ENCODE measurements around the gene PXT1. TPM values are rescaled to one million over a fixed set of nuclear protein-coding genes. Genes with fewer than 3 reads are reported as not detected.

Gene PXT1
- total and polyA plus RNA-seq, 2 donors (not counting 1 experiment from before 2014, with no cell fraction given): under 0.01 to 0.03 TPM

DNA sequence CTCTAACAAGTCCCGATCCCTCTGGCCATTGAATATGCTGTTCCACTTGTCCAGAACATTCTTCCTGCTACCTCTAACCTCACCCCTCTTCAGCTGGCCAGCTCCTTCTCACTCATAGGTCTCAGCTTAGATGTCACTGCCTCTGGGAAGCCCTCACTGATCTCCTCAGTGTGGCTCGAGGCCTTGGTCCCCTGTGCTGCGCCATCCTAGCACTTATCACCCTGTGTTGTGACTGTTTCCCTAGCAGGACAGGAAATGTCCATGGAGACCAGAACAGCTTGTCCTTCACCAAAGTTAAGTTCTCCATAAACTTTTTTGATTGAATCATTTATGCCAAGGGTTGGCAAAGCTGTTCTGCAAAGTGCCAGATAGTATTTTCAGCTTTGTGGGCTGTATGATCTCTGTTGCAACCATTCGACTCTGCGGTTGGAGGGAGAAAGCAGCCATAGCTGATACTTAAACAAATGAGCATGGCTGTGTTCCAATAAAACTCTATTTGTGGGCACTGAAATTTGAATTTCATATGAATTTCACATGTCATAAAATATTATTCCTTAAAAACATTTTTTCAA is 99.5 kb downstream of the PXT1 start:
- H2AFZ ChIP-seq (ENCODE audit: low read length): no peak overlapping the region
- H3K27ac ChIP-seq (ENCODE audit: insufficient read depth, low read length): no peak overlapping the region
- H3K4me3 ChIP-seq (replicated peaks in 1 of 4; ENCODE audit: control extremely low read depth in 1 of 4, insufficient read depth in 1 of 4, low read depth in 3 of 4, low read length in 4 of 4): no peak overlapping the region
- no peaks in the 10 kb centered on the region for H3K9me3 ChIP-seq (ENCODE audit: control insufficient read depth, insufficient read depth, low read depth, low read length)
- peaks cover 19% of the 10 kb centered on the region for H3K27me3 ChIP-seq (ENCODE audit: control insufficient read depth, insufficient read depth, low read length)
- TF ChIP-seq, protein P1, sequence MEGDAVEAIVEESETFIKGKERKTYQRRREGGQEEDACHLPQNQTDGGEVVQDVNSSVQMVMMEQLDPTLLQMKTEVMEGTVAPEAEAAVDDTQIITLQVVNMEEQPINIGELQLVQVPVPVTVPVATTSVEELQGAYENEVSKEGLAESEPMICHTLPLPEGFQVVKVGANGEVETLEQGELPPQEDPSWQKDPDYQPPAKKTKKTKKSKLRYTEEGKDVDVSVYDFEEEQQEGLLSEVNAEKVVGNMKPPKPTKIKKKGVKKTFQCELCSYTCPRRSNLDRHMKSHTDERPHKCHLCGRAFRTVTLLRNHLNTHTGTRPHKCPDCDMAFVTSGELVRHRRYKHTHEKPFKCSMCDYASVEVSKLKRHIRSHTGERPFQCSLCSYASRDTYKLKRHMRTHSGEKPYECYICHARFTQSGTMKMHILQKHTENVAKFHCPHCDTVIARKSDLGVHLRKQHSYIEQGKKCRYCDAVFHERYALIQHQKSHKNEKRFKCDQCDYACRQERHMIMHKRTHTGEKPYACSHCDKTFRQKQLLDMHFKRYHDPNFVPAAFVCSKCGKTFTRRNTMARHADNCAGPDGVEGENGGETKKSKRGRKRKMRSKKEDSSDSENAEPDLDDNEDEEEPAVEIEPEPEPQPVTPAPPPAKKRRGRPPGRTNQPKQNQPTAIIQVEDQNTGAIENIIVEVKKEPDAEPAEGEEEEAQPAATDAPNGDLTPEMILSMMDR (conservative IDR thresholded peaks at IDR 0.05 in 1 of 2, IDR thresholded peaks at IDR 0.05 in 1 of 2; ENCODE audit: low read depth in 1 of 2, low read length in 2 of 2): no peak
- TF ChIP-seq EZH2 (IDR thresholded peaks at IDR 0.05; ENCODE audit: low read length, missing control alignments): no peak
- no peak for DNase-seq (ENCODE audit: low read depth in 2 of 2)
- no peaks in the 10 kb centered on the region for H3K36me3 ChIP-seq (ENCODE audit: control insufficient read depth, insufficient read depth, low read length)
- H4K20me1 ChIP-seq (ENCODE audit: control insufficient read depth, extremely low read depth, insufficient read depth, low read length): no peaks in the 10 kb centered on the region
- H3K4me2 ChIP-seq (ENCODE audit: extremely low read depth, insufficient read depth, low read length): no peak overlapping the region
- H3K4me1 ChIP-seq (ENCODE audit: control insufficient read depth, extremely low read depth, insufficient read depth, low read length): peaks cover 3% of the 10 kb centered on the region
- no peak overlapping the region for H3K9ac ChIP-seq (ENCODE audit: insufficient read depth, low read length)
- no peaks in the 10 kb centered on the region for H3K79me2 ChIP-seq (ENCODE audit: control insufficient read depth, insufficient read depth, low read length)

GRCh38 chr6:36340618-36341454 is 101.8 kb downstream of the PXT1 start:
- H3K4me2 ChIP-seq (ENCODE audit: extremely low read depth, insufficient read depth, low read length): peak overlapping the region; percentile 40
- H3K27ac ChIP-seq (ENCODE audit: insufficient read depth, low read length): no peak overlapping the region
- H3K4me1 ChIP-seq (ENCODE audit: control insufficient read depth, extremely low read depth, insufficient read depth, low read length): peaks cover 3% of the 10 kb centered on the region
- no peak overlapping the region for H3K4me3 ChIP-seq (replicated peaks in 1 of 4; ENCODE audit: control extremely low read depth in 1 of 4, insufficient read depth in 1 of 4, low read depth in 3 of 4, low read length in 4 of 4)
- peaks cover 20% of the 10 kb centered on the region for H3K27me3 ChIP-seq (ENCODE audit: control insufficient read depth, insufficient read depth, low read length)
- TF ChIP-seq EZH2 (IDR thresholded peaks at IDR 0.05; ENCODE audit: low read length, missing control alignments): peak; percentile 49
- TF ChIP-seq, protein P1 (conservative IDR thresholded peaks at IDR 0.05 in 1 of 2, IDR thresholded peaks at IDR 0.05 in 1 of 2; ENCODE audit: low read depth in 1 of 2, low read length in 2 of 2): peak; percentile 91 to 97
- H3K79me2 ChIP-seq (ENCODE audit: control insufficient read depth, insufficient read depth, low read length): no peaks in the 10 kb centered on the region
- no peaks in the 10 kb centered on the region for H3K36me3 ChIP-seq (ENCODE audit: control insufficient read depth, insufficient read depth, low read length)
- peak; percentile 56 to 69 for DNase-seq (ENCODE audit: low read depth in 2 of 2)
- no peaks in the 10 kb centered on the region for H3K9me3 ChIP-seq (ENCODE audit: control insufficient read depth, insufficient read depth, low read depth, low read length)
- H2AFZ ChIP-seq (ENCODE audit: low read length): peak overlapping the region; percentile 62
- no peak overlapping the region for H3K9ac ChIP-seq (ENCODE audit: insufficient read depth, low read length)
- H4K20me1 ChIP-seq (ENCODE audit: control insufficient read depth, extremely low read depth, insufficient read depth, low read length): no peaks in the 10 kb centered on the region

Other genes starting within 250 kb of the PXT1 start
- 9.8 and 10.6 TPM in 2 replicates for gene BRPF3, start 246.1 kb downstream of the PXT1 start, total RNA-seq
- gene BRPF3, start 246.1 kb downstream of the PXT1 start, polyA plus RNA-seq: 10.4 and 16.0 TPM in 2 replicates
- gene PNPLA1, start 172.8 kb downstream of the PXT1 start, total RNA-seq: not detected in 2 replicates
- gene PNPLA1, start 172.8 kb downstream of the PXT1 start, polyA plus RNA-seq: 0.02 and 0.07 TPM in 2 replicates
- not detected in 2 replicates for gene BNIP5, start 106.0 kb downstream of the PXT1 start, total RNA-seq
- not detected in 2 replicates for gene BNIP5, start 106.0 kb downstream of the PXT1 start, polyA plus RNA-seq
- gene ETV7, start 55.2 kb downstream of the PXT1 start, total RNA-seq: 1.0 and 1.5 TPM in 2 replicates
- gene ETV7, start 55.2 kb downstream of the PXT1 start, polyA plus RNA-seq: 0.18 and 0.40 TPM in 2 replicates
- gene KCTD20, start 146 bp upstream of the PXT1 start, total RNA-seq: 39.6 and 45.2 TPM in 2 replicates
- gene KCTD20, start 146 bp upstream of the PXT1 start, polyA plus RNA-seq: 34.2 and 87.4 TPM in 2 replicates
- gene STK38, start 104.6 kb upstream of the PXT1 start, total RNA-seq: 17.7 and 26.9 TPM in 2 replicates
- gene STK38, start 104.6 kb upstream of the PXT1 start, polyA plus RNA-seq: 28.9 and 42.6 TPM in 2 replicates
- gene SRSF3, start 151.5 kb upstream of the PXT1 start, total RNA-seq: 191 and 200 TPM in 2 replicates
- 435 and 493 TPM in 2 replicates for gene SRSF3, start 151.5 kb upstream of the PXT1 start, polyA plus RNA-seq
- 470 and 900 TPM in 2 replicates for gene CDKN1A, start 235.9 kb upstream of the PXT1 start, total RNA-seq
- gene CDKN1A, start 235.9 kb upstream of the PXT1 start, polyA plus RNA-seq: 166 and 238 TPM in 2 replicates

Data from fibroblast of lung (primary cell).